Measurements from ENCODE around the gene PARL. TPM values are rescaled to one million over a fixed set of nuclear protein-coding genes. Genes with fewer than 3 reads are reported as not detected.

PARL gene
- total and polyA plus RNA-seq, 2 of the 13 experiments (the other 11 are each of a cell fraction or from before 2014, with no cell fraction given) = 46.3 to 58.6 TPM

- Histone ChIP-seq H3K36me3 (replicated peaks in 1 of 2; ENCODE audit: control insufficient read depth in 1 of 2, insufficient read depth in 2 of 2, low read length in 2 of 2) (no peaks in the 10 kb centered on the region), H3K4me3 (replicated peaks in 1 of 3; ENCODE audit: insufficient read depth in 1 of 3, low read depth in 2 of 3, low read length in 3 of 3) (no peak overlapping the region), H3K9me3 (ENCODE audit: low read length) (no peaks in the 10 kb centered on the region), H3K79me2 (ENCODE audit: insufficient read depth, low read length) (no peaks in the 10 kb centered on the region), H3K4me2 (ENCODE audit: low read depth, low read length) (peak overlapping the region; percentile 22; the same call in 1 of the 2 replicates), H3K27ac (ENCODE audit: extremely low read length, insufficient read depth, low read length) (no peak overlapping the region), H3K9ac (ENCODE audit: insufficient read depth, low read depth, low read length) (no peak overlapping the region), H3K4me1 (ENCODE audit: insufficient read depth, low read length) (peaks cover 27% of the 10 kb centered on the region), H4K20me1 (ENCODE audit: insufficient read depth, low read length) (no peaks in the 10 kb centered on the region), H2AFZ (ENCODE audit: low read length) (no peak overlapping the region), H3K27me3 (ENCODE audit: control insufficient read depth in 1 of 2, insufficient read depth in 2 of 2, low read length in 2 of 2) (peaks cover 0 to 12% of the 10 kb centered on the region in 2 experiments; a peak in 1 of 5 replicates)
- ChIA-PET CTCF (ENCODE audit: low intra/inter-chr PET ratio, low total read pairs) (interaction anchor here (0.6 to 1.8 kb wide), 2 partner anchors 122 to 294 kb away, joined by 4 to 17 read pairs; partner anchors contain the start of gene ABCC5), POLR2A (interaction anchor here (0.9 to 1.7 kb wide), 4 partner anchors 11 to 240 kb away, joined by 3 to 9 read pairs (median 5); partner anchors contain the start of genes ABCC5, EIF2B5 and PARL)
- no TSS peak for BruUV-seq (replicated peaks)
- peak; percentile 80 for TF ChIP-seq STAG1 (CRISPR knock-in tag; IDR thresholded peaks at IDR 0.05)
- TF ChIP-seq THAP11 (CRISPR knock-in tag; IDR thresholded peaks at IDR 0.05) = peak; percentile 52
- peak; percentile 76 for TF ChIP-seq RAD21 (CRISPR knock-in tag; IDR thresholded peaks at IDR 0.05)
- no peak for TF ChIP-seq SRF (IDR thresholded peaks at IDR 0.05; ENCODE audit: low read depth, low read length)
- peak; percentile 93 for TF ChIP-seq ZNF362 (CRISPR knock-in tag; IDR thresholded peaks at IDR 0.05; ENCODE audit: borderline replicate concordance)
- TF ChIP-seq, protein P1, sequence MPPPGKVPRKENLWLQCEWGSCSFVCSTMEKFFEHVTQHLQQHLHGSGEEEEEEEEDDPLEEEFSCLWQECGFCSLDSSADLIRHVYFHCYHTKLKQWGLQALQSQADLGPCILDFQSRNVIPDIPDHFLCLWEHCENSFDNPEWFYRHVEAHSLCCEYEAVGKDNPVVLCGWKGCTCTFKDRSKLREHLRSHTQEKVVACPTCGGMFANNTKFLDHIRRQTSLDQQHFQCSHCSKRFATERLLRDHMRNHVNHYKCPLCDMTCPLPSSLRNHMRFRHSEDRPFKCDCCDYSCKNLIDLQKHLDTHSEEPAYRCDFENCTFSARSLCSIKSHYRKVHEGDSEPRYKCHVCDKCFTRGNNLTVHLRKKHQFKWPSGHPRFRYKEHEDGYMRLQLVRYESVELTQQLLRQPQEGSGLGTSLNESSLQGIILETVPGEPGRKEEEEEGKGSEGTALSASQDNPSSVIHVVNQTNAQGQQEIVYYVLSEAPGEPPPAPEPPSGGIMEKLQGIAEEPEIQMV (CRISPR knock-in tag; IDR thresholded peaks at IDR 0.05; ENCODE audit: low read depth) = no peak
- peak; percentile 89 for TF ChIP-seq SMC3 (IDR thresholded peaks at IDR 0.05; ENCODE audit: low read length)
- peak; percentile 75 for TF ChIP-seq CTCF (CRISPR knock-in tag; IDR thresholded peaks at IDR 0.05)
- ATAC-seq (peak; percentile 67), FAIRE-seq (peak; percentile 75), DNase-seq (ENCODE audit: low spot score) (peak; percentile 44)
- WGBS (ENCODE audit: low lambda C conversion rate) = 18% methylated on average over 5 of the region's 5 CpGs
- intact Hi-C loops (cut with micrococcal nuclease; ENCODE audit: unreplicated experiment) (loop anchor here (1.0 to 5.0 kb wide), 5 partner anchors 123 to 392 kb away; partner anchors contain the start of gene EIF2B5), in situ Hi-C loops (cut with HindIII; ENCODE audit: extremely low pct_ligation_motif_present, low pct_unique_long_range_greater_than_20kb) (loop anchor here (5.0 to 25.0 kb wide), 3 partner anchors 122 to 337 kb away; partner anchors contain the start of genes ABCC5 and EIF2B5)
These were observed 10.6 kb upstream of the PARL start for GRCh38 chr3:183895296-183895695.

All from HepG2 (cell line).